ENCODE measurements around the gene TERF2IP.

The TERF2IP gene

DNA sequence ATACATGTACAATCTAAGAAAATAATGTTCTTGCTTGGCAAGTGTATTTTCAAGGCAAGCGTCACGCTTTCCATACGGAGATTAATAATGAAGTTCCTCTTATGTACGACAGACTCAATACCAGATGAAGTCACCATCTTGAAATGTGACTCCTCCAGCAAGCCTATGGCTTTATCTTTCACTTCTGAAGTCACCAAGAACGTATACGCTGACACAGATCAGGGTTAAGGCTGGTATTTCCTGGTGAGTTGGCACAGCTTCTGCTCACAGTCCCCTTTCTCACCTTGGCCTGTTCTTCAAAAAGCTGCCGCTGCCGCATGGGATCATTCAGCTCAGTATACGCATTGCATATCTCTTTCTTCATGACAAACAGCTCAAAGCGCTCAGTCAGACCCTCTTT is 18.4 kb upstream of the TERF2IP start:
- TF ChIP-seq POU2F2 (IDR thresholded peaks at IDR 0.05; ENCODE audit: low read depth, low read length) (no peak), POLR2AphosphoS5 (IDR thresholded peaks at IDR 0.05; ENCODE audit: low read depth, low read length) (no peak)
- no peak for FAIRE-seq
- no peak for DNase-seq (ENCODE audit: insufficient read length, low spot score)

DNA sequence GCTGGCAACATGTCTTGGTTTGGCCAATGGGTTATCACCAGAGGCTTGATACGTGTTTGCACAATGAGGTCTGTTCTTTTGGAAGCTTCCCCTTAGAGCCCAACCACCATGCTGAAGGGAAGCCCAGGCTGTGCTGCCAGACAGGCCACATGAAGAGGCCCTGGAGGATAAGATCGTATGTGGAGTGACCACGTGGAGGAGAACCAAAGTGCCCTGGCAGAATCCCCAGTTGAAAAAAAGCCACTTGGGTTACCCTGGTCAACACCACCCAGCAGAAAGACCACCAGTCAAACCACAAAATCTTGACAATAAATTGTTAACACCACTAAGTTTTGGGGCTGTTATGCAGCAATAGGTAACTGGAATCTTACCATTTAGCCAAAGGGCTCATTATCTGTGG is 17.5 kb upstream of the TERF2IP start:
- DNase-seq (ENCODE audit: insufficient read length, low spot score) (no peak), FAIRE-seq (no peak)
- TF ChIP-seq POLR2AphosphoS5 (IDR thresholded peaks at IDR 0.05; ENCODE audit: low read depth, low read length) = no peak
- 0 out of 2 replicates have a peak, but pooled peaks have one; percentile 38 for TF ChIP-seq POLR2A (IDR thresholded peaks at IDR 0.05; ENCODE audit: low read depth, low read length)
- TF ChIP-seq SPI1 (IDR thresholded peaks at IDR 0.05; ENCODE audit: low read depth, low read length) = no peak
- TF ChIP-seq PAX5 (IDR thresholded peaks at IDR 0.05; ENCODE audit: insufficient read depth, low read length, severe bottlenecking) = no peak
- TF ChIP-seq POU2F2 (IDR thresholded peaks at IDR 0.05; ENCODE audit: low read depth, low read length) = no peak
- no peak for TF ChIP-seq TAF1 (IDR thresholded peaks at IDR 0.05; ENCODE audit: low read depth, low read length)

DNA sequence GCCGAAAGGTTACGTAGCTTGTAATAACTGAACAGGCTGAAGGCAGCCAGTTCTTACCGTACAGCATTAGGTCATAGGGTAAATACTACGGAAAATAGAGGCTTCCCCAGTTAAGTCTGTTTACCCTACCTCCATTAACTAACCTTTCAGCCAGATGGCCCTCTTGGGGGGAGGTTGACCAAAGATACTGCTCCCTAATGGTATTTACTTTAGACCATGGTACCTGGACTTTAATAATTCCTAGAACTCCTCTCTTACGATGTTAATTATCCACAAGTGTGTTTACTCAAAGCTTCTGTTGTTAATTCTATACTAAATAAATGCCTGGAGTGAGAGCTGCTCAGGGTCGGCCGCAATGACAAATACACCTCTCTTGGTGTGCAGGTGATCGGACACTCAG is 14.7 kb upstream of the TERF2IP start:
- TF ChIP-seq POU2F2 (IDR thresholded peaks at IDR 0.05; ENCODE audit: low read depth, low read length) = no peak
- TF ChIP-seq POLR2AphosphoS5 (IDR thresholded peaks at IDR 0.05; ENCODE audit: low read depth, low read length) = no peak
- DNase-seq (ENCODE audit: insufficient read length, low spot score) = no peak
- no peak for FAIRE-seq

DNA sequence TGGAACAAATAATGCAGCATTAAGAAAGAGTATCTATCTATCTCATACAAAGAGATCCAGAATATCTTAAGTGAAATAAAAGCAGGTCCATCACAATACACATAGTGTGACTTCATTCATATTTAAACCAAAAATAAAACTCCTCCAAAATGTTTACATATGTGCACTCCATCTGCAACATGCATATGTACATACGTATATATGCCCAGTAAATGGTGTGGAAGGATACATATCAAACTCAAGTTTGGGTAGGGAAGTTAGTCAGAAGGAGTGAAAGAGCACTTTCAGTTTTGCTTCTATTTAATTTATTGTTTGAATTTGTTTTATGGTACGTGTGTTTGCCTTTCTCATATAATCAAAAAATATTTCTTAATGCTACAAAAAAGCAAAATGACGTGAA is 12.5 kb upstream of the TERF2IP start:
- TF ChIP-seq POLR2A (IDR thresholded peaks at IDR 0.05; ENCODE audit: low read depth, low read length) (no peak), POU2F2 (IDR thresholded peaks at IDR 0.05; ENCODE audit: low read depth, low read length) (no peak), SPI1 (IDR thresholded peaks at IDR 0.05; ENCODE audit: low read depth, low read length) (no peak), PAX5 (IDR thresholded peaks at IDR 0.05; ENCODE audit: insufficient read depth, low read length, severe bottlenecking) (no peak), POLR2AphosphoS5 (IDR thresholded peaks at IDR 0.05; ENCODE audit: low read depth, low read length) (no peak), TAF1 (IDR thresholded peaks at IDR 0.05; ENCODE audit: low read depth, low read length) (no peak)
- FAIRE-seq (no peak), DNase-seq (ENCODE audit: insufficient read length, low spot score) (no peak)

DNA sequence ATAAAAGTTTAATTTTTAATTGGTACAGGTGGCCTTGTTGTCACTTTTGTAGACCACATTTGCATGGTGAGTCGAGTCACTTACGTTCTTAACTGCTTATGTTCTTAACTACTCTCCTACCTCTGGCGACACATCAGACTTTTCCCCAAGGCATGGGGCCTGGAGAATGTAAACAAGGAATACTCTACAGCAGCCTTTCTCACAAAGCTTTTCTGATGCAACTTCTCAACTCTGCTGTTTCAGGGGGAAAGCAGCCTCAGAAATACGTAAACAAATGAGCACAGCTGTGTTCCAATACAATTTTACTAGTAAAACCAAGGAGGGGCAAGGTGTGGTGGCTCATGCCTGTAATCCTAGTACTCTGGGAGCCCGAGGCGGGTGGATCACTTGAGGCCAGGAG is 7.0 kb upstream of the TERF2IP start:
- DNase-seq (ENCODE audit: insufficient read length, low spot score) = no peak
- TF ChIP-seq PAX5 (IDR thresholded peaks at IDR 0.05; ENCODE audit: insufficient read depth, low read length, severe bottlenecking) = no peak
- TF ChIP-seq POU2F2 (IDR thresholded peaks at IDR 0.05; ENCODE audit: low read depth, low read length) = no peak
- TF ChIP-seq POLR2AphosphoS5 (IDR thresholded peaks at IDR 0.05; ENCODE audit: low read depth, low read length) = no peak
- TF ChIP-seq POLR2A (IDR thresholded peaks at IDR 0.05; ENCODE audit: low read depth, low read length) = no peak
- TF ChIP-seq TAF1 (IDR thresholded peaks at IDR 0.05; ENCODE audit: low read depth, low read length) = no peak
- no peak for TF ChIP-seq SPI1 (IDR thresholded peaks at IDR 0.05; ENCODE audit: low read depth, low read length)
- FAIRE-seq = no peak

DNA sequence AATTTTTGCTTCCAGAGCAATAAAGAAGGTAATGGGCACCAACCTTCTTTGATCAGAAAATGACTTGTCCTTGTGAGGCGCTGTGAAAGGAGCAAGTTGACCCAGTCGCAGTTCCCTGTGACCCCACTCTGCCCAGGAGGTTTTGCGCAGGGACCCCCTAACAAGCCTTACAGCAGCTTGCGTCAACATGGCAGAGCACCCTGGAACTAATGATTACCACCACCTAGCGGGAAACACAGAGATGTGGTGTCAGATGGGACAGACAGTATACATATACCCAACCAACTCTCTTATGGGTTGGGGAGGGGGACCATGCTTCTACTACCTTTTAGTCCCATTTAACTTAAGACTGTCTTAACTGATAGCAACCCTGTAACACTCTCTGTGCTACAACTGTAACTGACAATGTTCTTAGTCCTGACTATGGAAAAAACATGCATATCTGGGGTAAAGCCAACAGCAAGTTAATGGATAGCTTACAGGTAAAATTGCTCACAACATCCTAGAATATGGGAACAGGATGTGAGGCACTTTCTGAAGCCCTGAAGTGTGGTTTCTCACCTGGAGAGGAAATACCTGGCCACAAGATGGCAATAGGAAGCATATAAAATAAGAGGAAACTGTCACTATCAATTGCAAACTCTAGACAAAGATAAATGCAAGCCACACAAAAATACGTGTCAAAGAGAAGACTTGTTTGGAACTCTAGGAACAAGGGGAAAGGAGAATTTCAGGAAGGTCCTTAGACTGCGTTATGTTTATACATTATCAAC is 3.1 kb upstream of the TERF2IP start:
- FAIRE-seq (no peak), DNase-seq (ENCODE audit: insufficient read length, low spot score) (no peak)

DNA sequence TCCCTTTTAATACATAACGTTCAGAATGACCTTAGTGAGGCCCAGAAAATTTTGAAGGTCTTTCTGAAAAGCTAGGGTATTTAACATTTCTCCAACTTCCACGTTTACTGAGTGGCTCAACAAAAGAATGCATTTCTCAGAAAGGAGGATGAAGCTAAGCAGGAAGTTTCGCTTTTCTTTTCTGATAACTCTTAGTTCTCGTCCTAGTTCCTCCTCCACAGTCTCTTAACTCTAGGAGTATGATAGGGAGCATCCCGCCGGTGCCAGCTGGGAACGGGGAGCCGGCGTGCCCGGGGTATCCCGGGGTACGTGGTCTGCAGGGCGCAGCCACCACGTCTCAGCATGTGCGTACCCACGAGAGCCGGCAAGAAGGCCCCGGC is 471 bp upstream of the TERF2IP start:
- FAIRE-seq (no peak), DNase-seq (ENCODE audit: insufficient read length, low spot score) (no peak)
- TF ChIP-seq TAF1 (IDR thresholded peaks at IDR 0.05; ENCODE audit: low read depth, low read length) (no peak), POLR2A (IDR thresholded peaks at IDR 0.05; ENCODE audit: low read depth, low read length) (no peak), POU2F2 (IDR thresholded peaks at IDR 0.05; ENCODE audit: low read depth, low read length) (no peak), SPI1 (IDR thresholded peaks at IDR 0.05; ENCODE audit: low read depth, low read length) (no peak), POLR2AphosphoS5 (IDR thresholded peaks at IDR 0.05; ENCODE audit: low read depth, low read length) (no peak), PAX5 (IDR thresholded peaks at IDR 0.05; ENCODE audit: insufficient read depth, low read length, severe bottlenecking) (no peak)

More for the DNA sequence above, 3.1 kb upstream of the TERF2IP start:
- TF ChIP-seq TAF1 (IDR thresholded peaks at IDR 0.05; ENCODE audit: low read depth, low read length) = no peak
- no peak for TF ChIP-seq POLR2AphosphoS5 (IDR thresholded peaks at IDR 0.05; ENCODE audit: low read depth, low read length)
- no peak for TF ChIP-seq POU2F2 (IDR thresholded peaks at IDR 0.05; ENCODE audit: low read depth, low read length)
- TF ChIP-seq PAX5 (IDR thresholded peaks at IDR 0.05; ENCODE audit: insufficient read depth, low read length, severe bottlenecking) = no peak
- no peak for TF ChIP-seq SPI1 (IDR thresholded peaks at IDR 0.05; ENCODE audit: low read depth, low read length)
- TF ChIP-seq POLR2A (IDR thresholded peaks at IDR 0.05; ENCODE audit: low read depth, low read length) = no peak

DNA sequence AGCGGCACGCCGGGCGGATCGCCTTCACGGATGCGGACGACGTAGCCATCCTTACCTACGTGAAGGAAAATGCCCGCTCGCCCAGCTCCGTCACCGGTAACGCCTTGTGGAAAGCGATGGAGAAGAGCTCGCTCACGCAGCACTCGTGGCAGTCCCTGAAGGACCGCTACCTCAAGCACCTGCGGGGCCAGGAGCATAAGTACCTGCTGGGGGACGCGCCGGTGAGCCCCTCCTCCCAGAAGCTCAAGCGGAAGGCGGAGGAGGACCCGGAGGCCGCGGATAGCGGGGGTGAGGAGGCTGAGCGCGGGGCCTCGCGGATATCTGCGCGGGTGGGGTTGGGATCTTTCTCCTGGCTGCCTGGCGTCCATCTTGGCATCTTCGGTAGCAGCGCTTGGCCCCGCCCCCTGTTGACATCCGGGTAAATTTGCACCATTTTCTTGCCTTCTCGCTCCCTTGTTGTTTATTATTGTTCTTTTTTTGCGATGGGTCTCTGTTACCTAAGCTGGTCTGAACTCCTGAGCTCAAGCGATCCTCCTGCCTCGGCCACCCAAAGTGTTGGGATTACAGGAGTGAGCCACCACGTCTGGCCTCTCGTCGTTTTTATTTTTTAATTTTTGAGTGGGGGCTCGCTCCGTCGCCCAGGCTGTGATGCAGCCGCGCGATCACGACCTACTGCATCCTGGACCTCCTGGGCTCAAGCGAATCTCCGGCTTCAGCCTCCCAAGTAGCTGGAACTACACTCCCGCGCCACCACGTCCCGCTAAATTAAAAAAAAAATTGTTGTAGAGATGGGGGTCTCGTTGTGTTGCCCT is 898 bp downstream of the TERF2IP start:
- FAIRE-seq = peak; percentile 77
- TF ChIP-seq PAX5 (IDR thresholded peaks at IDR 0.05; ENCODE audit: insufficient read depth, low read length, severe bottlenecking) = no peak
- TF ChIP-seq POLR2AphosphoS5 (IDR thresholded peaks at IDR 0.05; ENCODE audit: low read depth, low read length) = no peak
- TF ChIP-seq SPI1 (IDR thresholded peaks at IDR 0.05; ENCODE audit: low read depth, low read length) = no peak
- TF ChIP-seq TAF1 (IDR thresholded peaks at IDR 0.05; ENCODE audit: low read depth, low read length) = peak; percentile 56; the same call in 1 of the 2 replicates
- TF ChIP-seq POLR2A (IDR thresholded peaks at IDR 0.05; ENCODE audit: low read depth, low read length) = peak; percentile 65
- peak; percentile 39; the same call in 1 of the 2 replicates for TF ChIP-seq POU2F2 (IDR thresholded peaks at IDR 0.05; ENCODE audit: low read depth, low read length)

DNA sequence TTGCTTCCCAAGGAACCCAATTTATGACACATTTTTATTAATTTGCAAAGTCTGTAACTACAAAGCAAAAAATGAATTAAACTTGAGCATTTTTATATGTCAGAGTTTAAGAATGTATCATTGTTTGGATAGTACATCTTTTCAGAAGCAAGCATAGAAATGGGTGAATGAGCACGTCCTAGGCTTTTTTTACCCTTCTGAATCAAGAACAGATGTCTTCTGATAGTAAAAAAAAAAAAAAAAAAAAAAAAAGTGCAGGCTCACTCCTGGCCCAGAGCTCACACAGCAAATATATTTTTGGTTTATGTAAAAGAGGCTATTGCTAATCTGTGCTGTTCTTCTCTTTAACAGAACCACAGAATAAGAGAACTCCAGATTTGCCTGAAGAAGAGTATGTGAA is 6.3 kb downstream of the TERF2IP start:
- no peak for TF ChIP-seq POLR2AphosphoS5 (IDR thresholded peaks at IDR 0.05; ENCODE audit: low read depth, low read length)
- TF ChIP-seq POU2F2 (IDR thresholded peaks at IDR 0.05; ENCODE audit: low read depth, low read length) = no peak
- FAIRE-seq (no peak), DNase-seq (ENCODE audit: insufficient read length, low spot score) (no peak)

More for the DNA sequence above, 898 bp downstream of the TERF2IP start:
- DNase-seq (ENCODE audit: insufficient read length, low spot score) = peak; percentile 45

DNA sequence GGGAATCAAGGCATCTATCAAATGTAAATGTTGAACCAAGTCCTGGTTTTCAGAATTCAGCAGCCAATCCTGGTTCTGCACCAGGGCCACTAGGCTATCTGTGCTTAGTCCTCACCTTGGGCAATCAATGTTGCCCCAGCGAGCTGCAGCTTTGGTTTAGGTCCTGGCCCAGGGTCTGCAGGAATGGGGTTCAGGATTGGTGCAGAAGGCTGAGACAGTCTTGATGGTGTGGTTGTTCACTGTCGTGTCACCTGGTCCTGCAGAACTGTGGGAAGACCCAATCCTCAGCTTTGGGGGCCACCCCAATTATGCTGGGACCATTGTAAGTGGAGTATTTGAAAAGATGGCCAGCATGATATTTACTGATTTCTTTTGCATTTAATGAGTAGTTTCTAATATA is 10.6 kb downstream of the TERF2IP start:
- DNase-seq (ENCODE audit: insufficient read length, low spot score) (no peak), FAIRE-seq (no peak)
- TF ChIP-seq POU2F2 (IDR thresholded peaks at IDR 0.05; ENCODE audit: low read depth, low read length) = no peak
- TF ChIP-seq TAF1 (IDR thresholded peaks at IDR 0.05; ENCODE audit: low read depth, low read length) = no peak
- peak; percentile 64 for TF ChIP-seq POLR2AphosphoS5 (IDR thresholded peaks at IDR 0.05; ENCODE audit: low read depth, low read length)
- no peak for TF ChIP-seq SPI1 (IDR thresholded peaks at IDR 0.05; ENCODE audit: low read depth, low read length)
- TF ChIP-seq POLR2A (IDR thresholded peaks at IDR 0.05; ENCODE audit: low read depth, low read length) = peak; percentile 51; the same call in 1 of the 2 replicates

Measured in GM12891 (cell line).